ENCODE results near the gene LRRC74A.

LRRC74A gene

DNA sequence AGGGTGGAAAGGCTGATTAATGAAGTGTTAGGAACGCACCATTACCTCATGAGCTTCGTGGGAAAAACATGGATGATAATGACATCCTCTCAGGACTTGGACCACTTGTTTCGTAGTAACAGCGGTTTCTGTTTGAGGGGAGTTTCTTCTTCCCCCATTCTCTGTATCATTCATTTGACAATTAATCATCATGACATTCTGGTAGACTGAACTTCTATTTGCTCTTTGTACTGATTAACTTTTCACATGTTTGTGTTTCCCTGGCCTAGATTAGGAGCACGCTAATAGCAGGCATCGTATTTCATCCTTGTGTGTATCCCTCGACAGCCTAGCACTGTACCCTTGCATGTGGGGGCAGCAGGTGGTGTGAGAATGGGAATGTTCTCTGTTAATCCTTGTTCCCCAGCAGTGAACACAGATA lies 8.0 kb downstream of the LRRC74A start:
- no peaks in the 10 kb centered on the region for H3K79me2 ChIP-seq (ENCODE audit: control insufficient read depth, low read length)
- no peaks in the 10 kb centered on the region for H3K9me3 ChIP-seq (ENCODE audit: control insufficient read depth, insufficient read depth, low read length)
- H3K9me2 ChIP-seq (replicated peaks; ENCODE audit: control insufficient read depth, low read length): no peaks in the 10 kb centered on the region
- H3K27ac ChIP-seq (ENCODE audit: low read depth, low read length): no peak overlapping the region
- H3K4me1 ChIP-seq (ENCODE audit: control insufficient read depth, low read length): no peaks in the 10 kb centered on the region
- no peaks in the 10 kb centered on the region for H3F3A ChIP-seq (ENCODE audit: control insufficient read depth, insufficient read depth)
- TF ChIP-seq CTCF (IDR thresholded peaks at IDR 0.05; ENCODE audit: low read depth, low read length, poor library complexity, severe bottlenecking) (no peak), EZH2phosphoT487 (IDR thresholded peaks at IDR 0.05; ENCODE audit: borderline replicate concordance, low read length) (no peak)
- H3K27me3 ChIP-seq (ENCODE audit: control insufficient read depth, low read length): peaks cover 40% of the 10 kb centered on the region
- H4K20me1 ChIP-seq (ENCODE audit: control insufficient read depth, insufficient read depth, low read depth, low read length): no peaks in the 10 kb centered on the region; the same call in 1 of the 2 replicates
- no peak overlapping the region for H3K4me2 ChIP-seq (ENCODE audit: low read length)
- H3K4me3 ChIP-seq (ENCODE audit: low read length): no peak overlapping the region
- H3K36me3 ChIP-seq (ENCODE audit: control insufficient read depth, low read length): no peaks in the 10 kb centered on the region

- Histone ChIP-seq H3K27ac (ENCODE audit: low read depth, low read length) (no peak overlapping the region), H3K4me1 (ENCODE audit: control insufficient read depth, low read length) (no peaks in the 10 kb centered on the region), H3K4me3 (ENCODE audit: low read length) (no peak overlapping the region), H3K79me2 (ENCODE audit: control insufficient read depth, low read length) (no peaks in the 10 kb centered on the region), H3K9me3 (ENCODE audit: control insufficient read depth, insufficient read depth, low read length) (no peaks in the 10 kb centered on the region), H3K27me3 (ENCODE audit: control insufficient read depth, low read length) (peaks cover 32% of the 10 kb centered on the region), H3K9me2 (replicated peaks; ENCODE audit: control insufficient read depth, low read length) (no peaks in the 10 kb centered on the region), H3F3A (ENCODE audit: control insufficient read depth, insufficient read depth) (no peaks in the 10 kb centered on the region), H3K36me3 (ENCODE audit: control insufficient read depth, low read length) (no peaks in the 10 kb centered on the region), H3K4me2 (ENCODE audit: low read length) (no peak overlapping the region), H4K20me1 (ENCODE audit: control insufficient read depth, insufficient read depth, low read depth, low read length) (no peaks in the 10 kb centered on the region; the same call in 1 of the 2 replicates)
- TF ChIP-seq EZH2phosphoT487 (IDR thresholded peaks at IDR 0.05; ENCODE audit: borderline replicate concordance, low read length) (no peak), CTCF (IDR thresholded peaks at IDR 0.05; ENCODE audit: low read depth, low read length, poor library complexity, severe bottlenecking) (no peak)
Observed at GRCh38 chr14:76836029-76836630, 9.9 kb downstream of the LRRC74A start.

- Histone ChIP-seq H3K4me2 (ENCODE audit: low read length) (no peak overlapping the region), H3K79me2 (ENCODE audit: control insufficient read depth, low read length) (no peaks in the 10 kb centered on the region), H3K4me1 (ENCODE audit: control insufficient read depth, low read length) (no peaks in the 10 kb centered on the region), H3F3A (ENCODE audit: control insufficient read depth, insufficient read depth) (no peaks in the 10 kb centered on the region), H3K36me3 (ENCODE audit: control insufficient read depth, low read length) (no peaks in the 10 kb centered on the region), H3K4me3 (ENCODE audit: low read length) (no peak overlapping the region), H3K9me3 (ENCODE audit: control insufficient read depth, insufficient read depth, low read length) (no peaks in the 10 kb centered on the region), H3K27ac (ENCODE audit: low read depth, low read length) (no peak overlapping the region), H3K27me3 (ENCODE audit: control insufficient read depth, low read length) (peaks cover 31% of the 10 kb centered on the region), H3K9me2 (replicated peaks; ENCODE audit: control insufficient read depth, low read length) (no peaks in the 10 kb centered on the region), H4K20me1 (ENCODE audit: control insufficient read depth, insufficient read depth, low read depth, low read length) (no peaks in the 10 kb centered on the region)
- TF ChIP-seq EZH2phosphoT487 (IDR thresholded peaks at IDR 0.05; ENCODE audit: borderline replicate concordance, low read length): no peak
- TF ChIP-seq CTCF (IDR thresholded peaks at IDR 0.05; ENCODE audit: low read depth, low read length, poor library complexity, severe bottlenecking): no peak
Observed at GRCh38 chr14:76837524-76837923, 11.3 kb downstream of the LRRC74A start.

Data from DOHH2 (cell line).